GM18907 (cell line): ENCODE results near the gene COL15A1.
A peak's percentile ranks its signal among the peaks of the same experiment; 100 is the strongest.

Experiments
- ATAC-seq: cut with Tn5 transposase; IDR thresholded peaks from one replicate; pipeline ENCODE4 v1.9.1; 2021; ENCODE audit warnings: mild to moderate bottlenecking, moderate library complexity; ENCODE audit not compliant: unreplicated experiment

The COL15A1 gene

DNA sequence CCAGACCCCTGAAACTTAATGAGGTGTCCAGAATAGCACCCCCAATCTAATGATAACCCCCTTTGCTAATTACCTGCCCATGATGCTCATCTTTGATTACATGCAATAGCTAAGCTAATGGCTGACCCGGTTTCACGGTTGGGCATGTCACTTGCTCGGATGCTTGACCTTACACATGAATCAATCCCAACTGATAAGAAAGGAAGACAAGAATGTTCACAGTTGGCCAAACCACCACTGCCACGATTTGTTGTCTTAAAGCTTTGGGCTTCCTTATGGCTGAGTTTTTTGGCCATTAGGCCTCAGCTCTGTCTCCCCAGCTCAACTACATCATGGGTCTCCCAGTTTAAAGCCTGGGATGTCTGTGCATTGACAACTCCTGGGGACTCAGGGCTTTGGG lies 108.1 kb downstream of the COL15A1 start:
- ATAC-seq = no peak

DNA sequence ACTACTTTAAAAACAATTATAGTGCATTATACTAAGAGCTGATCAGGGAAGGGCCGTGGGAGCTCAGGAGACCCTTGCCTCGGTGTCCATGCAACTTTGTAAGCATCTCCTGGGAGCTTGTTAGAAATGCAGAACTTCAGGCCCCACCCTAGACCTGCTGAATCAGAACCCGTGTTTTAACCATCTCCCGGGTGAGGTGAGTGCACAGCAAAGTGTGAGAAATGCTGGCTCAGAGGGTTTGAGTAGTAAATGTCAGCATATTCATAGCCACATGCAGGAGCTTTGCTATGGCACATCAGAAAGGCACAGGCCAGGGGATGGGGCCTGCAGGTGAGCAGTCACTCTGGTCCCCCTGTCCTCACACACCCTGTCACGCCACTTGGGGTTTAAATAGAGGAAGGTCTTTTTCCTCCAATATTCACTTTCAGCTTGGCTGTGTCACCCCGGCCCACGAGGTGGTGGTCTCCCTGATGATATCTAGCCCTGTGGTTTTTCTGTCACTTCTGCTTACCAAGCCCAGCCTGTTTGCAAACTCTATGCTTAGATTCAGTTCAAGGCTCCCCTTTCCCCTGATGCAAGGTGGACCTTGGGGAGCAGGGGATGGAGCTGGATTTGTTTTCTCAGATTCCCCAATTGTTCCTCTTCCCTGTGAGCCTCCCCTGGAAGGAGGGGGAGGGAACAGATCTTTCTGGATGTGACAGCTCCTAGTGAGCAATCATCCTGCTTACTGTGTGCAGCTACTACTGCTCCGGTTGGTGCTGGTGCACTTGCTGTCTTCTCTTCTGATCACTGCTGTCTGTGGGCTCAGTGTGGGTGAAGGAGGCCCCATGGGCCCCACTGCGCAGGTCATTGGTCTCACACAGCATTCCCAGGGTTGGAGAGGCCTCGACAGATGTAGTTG lies 109.4 kb downstream of the COL15A1 start:
- no peak for ATAC-seq

DNA sequence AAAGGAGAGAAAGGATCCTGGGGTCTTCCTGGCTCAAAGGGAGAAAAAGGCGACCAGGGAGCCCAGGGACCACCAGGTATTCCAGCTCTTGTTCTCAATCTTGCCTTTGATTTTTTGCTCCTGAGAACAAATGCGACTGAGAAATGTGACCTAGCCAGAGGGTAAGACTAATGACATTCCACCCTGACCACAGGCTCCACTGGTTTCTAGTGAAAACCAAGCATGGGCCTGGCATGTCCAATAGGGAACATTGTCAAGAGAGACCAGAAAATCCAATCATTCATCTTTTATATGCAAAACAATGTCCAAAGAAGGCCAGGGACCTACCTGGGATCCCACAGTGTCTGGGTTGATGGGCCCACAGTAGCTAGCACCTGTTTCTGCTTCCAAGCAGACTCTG lies 110.9 kb downstream of the COL15A1 start:
- no peak for ATAC-seq

GRCh38 chr9:99055384-99055783 lies 111.7 kb downstream of the COL15A1 start:
- ATAC-seq = no peak

DNA sequence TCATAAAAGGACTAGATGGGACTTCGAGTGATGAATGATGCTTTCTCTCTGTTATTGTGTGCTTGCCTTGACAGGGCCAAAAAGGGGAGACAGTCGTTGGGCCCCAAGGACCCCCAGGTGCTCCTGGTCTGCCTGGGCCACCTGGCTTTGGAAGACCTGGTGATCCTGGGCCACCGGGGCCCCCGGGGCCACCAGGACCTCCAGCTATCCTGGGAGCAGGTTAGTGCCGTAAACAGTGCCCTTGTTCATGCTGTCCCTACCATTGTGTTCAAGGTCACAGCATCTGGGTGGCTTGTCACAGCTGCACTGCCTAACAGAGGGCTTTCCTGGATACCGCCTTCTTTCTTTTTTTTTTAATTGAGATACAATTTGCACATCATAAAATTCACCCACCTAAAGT lies 112.5 kb downstream of the COL15A1 start:
- ATAC-seq = no peak

- peak; percentile 37 for ATAC-seq
Observed at GRCh38 chr9:99056886-99057664, 113.4 kb downstream of the COL15A1 start.

- peak; percentile 87 for ATAC-seq
Observed at GRCh38 chr9:99057665-99058625, 114.2 kb downstream of the COL15A1 start.

DNA sequence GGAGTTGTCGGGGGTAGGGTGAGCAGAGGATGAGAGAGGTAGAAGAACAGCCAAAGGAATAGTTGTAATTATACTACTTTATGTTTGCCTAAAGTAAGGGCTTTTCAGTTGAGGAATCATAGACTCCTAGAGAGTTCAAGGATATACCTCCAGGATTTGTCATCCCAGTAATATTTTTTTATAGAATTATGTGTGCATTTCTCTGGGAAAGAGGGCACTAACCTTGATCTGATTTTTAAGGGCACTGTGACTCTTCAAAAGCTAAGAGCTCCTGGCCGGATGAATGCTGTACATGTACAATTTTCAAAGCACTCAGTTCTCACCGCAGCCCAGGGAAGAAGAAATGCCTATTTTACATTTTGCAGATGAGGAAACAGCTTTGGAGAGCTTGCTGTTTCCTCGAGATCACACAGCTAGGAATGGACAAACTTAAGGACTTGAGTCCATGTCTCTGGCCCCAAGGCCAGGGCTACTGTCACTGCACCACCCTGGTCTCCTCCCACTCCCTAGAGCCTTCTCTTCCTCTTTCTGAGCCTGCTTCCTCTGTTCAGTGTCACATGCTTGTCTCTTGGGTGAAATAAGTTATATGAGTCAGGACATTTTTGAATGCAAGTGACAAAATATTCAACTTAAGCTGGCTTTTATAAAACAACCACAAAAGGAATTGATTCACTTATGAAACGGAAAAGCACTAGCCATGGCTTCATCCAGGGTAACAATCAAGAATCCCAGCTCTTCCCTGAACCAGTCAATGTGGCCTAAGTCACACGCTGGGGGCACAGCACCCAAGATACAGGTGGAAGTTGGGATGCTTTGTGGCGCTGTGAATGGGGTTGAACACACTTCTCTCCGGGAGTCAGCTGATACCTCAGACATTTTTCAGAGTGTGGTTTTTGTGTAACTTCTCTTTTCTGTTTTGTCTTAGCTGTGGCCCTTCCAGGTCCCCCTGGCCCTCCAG lies 115.5 kb downstream of the COL15A1 start:
- peak; percentile 74 for ATAC-seq

GRCh38 chr9:99060621-99061020 lies 116.9 kb downstream of the COL15A1 start:
- ATAC-seq = no peak

DNA sequence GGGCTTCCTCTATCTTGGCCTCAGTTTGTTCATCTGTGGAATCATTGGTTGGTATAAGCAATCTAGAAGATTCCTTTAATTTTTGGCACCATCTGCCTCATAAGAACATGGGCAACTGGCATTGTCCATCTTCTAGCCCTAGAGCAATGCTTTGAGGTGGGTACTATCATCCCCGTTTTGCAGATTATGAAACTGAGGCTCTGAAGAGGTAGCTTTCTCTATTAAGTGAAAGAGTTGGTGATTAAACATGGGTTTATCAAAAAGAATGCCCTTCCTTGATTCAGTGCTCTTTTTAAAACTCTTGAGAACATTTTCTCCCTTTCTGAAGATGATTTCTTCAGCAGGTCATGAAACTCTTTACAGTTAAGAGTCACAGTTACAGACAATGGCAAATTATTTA lies 118.8 kb downstream of the COL15A1 start:
- ATAC-seq = no peak

- no peak for ATAC-seq
Observed at GRCh38 chr9:99063522-99063921, 119.8 kb downstream of the COL15A1 start.

- no peak for ATAC-seq
Observed at GRCh38 chr9:99066571-99066970, 122.9 kb downstream of the COL15A1 start.

DNA sequence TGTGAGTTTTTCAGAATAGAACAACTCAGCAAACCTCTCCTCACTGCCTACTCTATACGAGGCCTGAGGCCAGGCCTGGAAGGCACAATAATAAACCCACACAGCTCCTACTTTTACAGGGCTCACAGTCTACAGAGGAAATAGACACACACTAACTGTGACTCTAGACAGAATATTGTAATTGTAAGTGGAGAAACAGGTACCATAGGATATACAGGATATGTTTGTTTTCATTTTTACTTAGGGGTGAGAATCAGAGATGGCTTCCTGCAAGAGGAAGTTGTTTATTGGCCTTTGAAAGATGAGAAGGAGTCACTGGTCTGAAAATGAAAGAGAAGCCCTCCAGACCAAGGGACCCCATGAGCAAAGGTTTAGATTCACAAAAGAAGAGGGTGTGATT lies 125.4 kb downstream of the COL15A1 start:
- ATAC-seq = no peak

GRCh38 chr9:99069546-99069945 lies 125.8 kb downstream of the COL15A1 start:
- ATAC-seq = no peak

DNA sequence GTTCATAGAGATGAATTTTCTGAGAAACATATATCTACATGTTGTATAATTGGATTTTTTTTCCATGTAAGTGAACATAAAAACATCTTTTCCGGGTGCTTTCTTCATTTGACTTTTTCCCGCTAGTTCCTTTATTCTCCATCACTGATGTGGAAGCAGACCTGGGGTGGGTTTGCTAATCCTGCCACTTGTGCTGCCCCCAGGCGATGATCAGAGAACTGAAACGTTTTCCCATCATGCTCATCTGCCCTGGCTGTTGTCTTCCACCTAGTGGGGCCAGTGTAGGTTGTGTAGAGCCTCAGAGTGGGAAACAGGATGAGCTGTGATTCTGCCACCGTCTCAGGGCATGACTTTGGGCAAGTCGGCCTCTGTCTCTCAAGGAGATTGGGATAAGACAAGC lies 127.0 kb downstream of the COL15A1 start:
- ATAC-seq = no peak

GRCh38 chr9:99071313-99072039 lies 127.8 kb downstream of the COL15A1 start:
- no peak for ATAC-seq

GRCh38 chr9:99072040-99072394 lies 128.3 kb downstream of the COL15A1 start:
- ATAC-seq = no peak

- no peak for ATAC-seq
Observed at GRCh38 chr9:99073347-99073746, 129.6 kb downstream of the COL15A1 start.
